Ecto neural progenitor cell (in vitro differentiated cells): ENCODE data around the gene PPP1R13B.
A peak's percentile ranks its signal among the peaks of the same experiment; 100 is the strongest.

Experiments
- DNase-seq: peaks from one replicate; pipeline ENCODE4 v3.0.0-alpha.2; 2018; ENCODE audit warnings: low spot score

PPP1R13B gene

DNA sequence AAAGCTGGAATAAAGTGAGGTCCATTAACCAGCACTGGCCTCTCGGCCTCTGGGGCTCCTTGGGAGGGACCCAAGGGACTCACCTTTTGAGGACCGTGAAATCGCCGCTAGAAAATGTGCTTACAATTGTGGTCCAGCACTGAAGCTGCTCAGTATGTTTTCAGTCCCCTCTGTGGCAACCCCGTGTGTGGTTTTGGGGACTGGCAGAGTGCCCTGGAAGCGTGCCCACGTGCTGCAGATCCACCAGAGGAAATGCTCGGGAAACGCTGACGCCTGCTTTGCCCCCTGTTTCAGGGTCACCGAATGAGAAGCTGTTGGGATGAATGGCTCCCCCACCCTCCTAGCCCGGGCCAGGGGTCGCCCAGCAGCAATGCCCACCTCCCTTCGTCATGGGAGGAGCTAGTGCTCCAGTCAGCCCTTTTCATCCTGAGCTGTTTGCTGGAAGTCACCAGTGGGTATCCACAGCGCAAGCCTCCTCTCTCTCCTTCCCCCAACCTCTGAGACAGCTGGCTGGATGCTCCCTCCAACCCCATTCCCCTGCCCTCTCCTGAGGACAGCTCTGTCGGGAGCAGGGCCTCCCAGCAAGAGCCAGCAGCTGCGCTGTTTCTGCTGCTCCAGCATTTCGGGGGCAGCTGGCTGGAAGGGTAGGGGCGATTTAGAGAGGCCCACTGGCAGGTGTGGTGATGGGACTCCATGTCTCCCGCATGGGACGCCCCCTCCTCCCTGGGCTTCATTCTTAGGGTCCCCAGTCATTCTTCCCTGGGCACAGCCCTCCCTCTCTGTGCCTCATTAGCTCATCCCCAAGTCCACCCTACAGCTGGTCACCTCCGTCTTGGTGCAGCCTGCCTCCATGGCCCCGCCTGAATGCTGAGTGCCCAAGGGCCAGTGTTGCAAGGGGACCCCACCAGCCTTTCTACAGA, 33.2 kb upstream of the PPP1R13B start:
- no peak for DNase-seq

DNA sequence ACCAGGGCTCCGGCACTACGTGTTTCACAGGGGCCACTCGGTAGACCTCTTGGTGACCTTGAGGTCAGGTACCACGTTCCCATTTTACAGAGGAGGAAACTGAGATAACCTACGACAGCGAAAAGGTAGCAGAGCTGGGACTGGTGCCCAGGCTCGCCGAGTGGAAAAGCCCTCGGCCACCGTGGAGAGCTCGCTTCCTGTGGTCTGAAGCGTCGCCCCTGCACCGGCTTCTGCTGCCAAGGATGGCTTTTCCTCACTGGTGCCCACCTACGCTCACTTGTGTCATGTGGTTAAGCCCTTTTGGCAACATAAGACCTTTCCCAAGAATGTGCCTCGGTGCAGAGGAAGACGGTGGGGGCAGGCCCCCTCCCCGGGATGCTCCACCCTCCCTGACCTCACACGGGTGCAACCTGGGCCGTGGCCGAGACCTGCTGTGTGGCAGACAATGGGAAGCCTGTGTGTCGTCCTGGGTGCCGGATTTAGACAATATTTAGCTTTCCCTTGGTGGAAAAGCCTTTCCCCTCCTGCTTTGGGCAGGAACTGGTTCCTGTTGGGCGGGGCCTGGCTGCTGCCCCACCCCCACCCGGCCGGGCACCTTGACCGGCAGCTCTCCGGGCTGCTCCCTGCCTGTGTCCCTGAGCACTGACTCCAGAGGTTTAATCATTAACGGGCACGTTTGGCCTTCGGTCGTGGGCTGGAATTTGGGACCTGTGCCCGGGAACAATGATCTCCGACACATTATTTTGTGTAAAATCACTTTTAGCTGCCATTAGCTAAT, 32.4 kb upstream of the PPP1R13B start:
- DNase-seq, result no peak

DNA sequence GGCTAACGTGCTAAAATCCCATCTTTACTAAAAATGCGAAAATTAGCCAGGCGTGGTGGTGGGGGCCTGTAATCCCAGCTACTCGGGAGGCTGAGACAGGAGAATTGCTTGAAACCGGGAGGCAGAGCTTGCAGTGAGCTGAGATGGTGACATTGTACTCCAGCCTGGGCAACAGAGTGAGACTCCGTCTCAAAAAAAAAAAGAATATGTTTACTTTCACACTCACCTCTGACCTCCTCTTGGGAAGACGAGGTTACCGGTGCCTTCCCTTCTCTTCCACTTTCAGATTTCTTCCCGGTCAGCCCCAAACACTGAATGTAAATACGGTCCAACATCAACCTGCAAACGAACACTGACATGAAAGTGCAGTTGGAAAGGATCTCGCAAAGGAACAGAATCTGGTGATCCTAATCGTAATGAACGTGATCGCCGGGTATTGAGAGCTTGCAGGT, 31.8 kb upstream of the PPP1R13B start:
- DNase-seq, result no peak

DNA sequence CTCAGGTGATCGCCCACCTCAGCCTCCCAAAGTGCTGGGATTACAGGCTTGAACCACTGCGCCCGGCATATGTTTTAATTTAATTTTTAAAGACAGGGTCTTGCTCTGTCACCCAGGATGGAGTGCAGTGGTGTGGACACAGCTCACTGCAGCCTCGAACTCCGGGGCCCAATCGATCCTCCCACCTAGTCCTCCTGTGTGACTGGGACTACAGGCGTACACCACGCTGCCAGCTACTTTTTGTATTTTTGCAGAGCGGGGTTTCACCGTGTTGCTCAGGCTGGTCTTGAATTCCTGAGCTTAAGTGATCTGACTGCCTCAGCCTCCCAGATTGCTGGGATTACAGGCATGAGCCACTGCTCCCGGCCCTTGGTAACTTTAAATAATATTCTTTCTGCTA, 30.8 kb upstream of the PPP1R13B start:
- no peak for DNase-seq

DNA sequence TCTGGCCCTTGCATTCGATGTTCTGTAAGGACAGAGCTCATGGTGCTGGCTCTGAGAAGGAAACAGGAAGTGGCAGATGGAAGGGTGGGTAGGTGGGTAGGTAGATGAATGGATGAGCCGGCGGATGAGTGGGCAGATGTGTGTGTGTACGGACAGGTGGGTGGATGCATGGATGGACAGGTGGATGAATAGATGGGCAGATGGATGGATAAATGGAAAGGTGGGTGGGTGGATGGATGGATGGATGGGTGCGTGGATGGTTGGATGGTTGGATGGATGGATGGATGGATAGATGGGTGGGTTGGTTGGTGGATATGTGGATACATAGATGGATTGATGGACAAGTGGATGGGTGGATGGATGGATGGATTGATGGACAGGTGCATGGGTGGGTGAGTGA, 27.6 kb upstream of the PPP1R13B start:
- DNase-seq, result no peak

DNA sequence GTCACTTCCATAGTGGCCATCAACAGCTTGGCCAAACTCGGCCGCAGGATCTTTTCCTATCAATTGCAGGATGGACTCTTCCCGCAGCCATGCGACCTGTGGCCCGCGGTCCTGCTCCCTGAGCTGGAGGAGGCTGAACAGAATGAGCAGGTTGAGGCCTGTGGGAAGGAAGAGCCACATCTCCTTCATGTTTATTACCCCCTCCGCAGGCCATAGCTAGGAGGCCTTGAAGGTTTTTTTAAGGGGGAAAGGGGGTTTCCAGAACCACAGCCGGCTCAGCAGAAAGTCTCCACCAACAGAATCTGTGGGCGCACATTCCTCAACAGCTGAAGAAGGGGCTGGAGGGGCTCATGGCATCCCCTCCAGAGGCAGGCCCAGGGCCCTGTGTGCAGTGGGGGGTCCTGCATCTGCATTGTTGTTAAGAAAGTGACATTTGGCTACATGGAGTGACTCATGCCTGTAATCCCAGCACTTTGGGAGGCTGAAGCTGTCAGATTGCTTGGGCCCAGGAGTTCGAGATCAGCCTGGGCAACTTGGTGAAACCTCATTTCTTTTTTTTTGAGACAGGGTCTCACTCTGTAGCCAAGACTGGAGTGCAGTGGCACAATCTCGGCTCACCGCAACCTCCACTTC, 25.2 kb upstream of the PPP1R13B start:
- peak; percentile 46 for DNase-seq

DNA sequence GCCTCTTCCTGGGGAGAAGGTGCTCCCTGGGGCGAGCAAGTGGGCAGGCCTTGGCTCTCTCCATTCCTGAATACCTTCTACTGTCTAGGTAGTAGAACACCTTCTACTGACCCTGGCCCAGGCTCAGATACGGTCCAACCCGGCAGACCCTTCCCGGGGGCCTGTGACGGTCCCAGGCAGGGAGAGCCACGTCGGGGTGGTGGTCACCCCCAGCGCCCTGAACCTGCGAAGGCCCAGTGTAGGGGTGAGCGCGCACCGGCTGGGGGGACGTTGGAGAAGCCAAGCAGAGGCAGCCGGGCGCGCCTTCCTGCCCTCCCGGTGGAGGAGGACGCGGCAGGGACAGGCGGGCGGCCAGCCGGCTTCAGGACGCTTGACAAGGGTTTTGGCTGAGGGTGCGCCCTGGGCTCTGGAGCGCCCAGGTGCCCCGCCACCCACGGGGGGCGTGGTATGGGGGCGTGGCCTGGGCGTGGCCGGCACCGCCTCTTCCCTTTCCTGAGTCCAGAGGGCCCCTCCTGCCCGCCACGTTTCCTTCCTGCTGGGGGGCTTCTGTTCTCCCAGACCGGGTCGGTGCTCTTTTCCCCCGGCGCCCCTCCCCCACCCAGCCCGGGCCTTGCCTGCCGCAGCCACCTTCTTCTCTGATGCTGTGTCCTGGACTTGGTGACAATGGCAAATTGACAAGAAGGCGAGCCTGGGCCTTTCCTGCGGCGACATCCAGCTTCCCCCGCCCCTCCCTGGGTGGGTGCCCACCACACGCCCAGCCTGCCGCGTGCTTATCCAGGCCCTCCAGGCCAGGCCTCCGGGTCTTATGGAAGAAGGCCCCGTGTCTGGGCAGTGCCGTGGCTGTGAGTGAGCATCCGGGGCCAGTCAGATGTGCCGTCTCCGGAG, 24.5 kb upstream of the PPP1R13B start:
- peak; percentile 73 for DNase-seq

DNA sequence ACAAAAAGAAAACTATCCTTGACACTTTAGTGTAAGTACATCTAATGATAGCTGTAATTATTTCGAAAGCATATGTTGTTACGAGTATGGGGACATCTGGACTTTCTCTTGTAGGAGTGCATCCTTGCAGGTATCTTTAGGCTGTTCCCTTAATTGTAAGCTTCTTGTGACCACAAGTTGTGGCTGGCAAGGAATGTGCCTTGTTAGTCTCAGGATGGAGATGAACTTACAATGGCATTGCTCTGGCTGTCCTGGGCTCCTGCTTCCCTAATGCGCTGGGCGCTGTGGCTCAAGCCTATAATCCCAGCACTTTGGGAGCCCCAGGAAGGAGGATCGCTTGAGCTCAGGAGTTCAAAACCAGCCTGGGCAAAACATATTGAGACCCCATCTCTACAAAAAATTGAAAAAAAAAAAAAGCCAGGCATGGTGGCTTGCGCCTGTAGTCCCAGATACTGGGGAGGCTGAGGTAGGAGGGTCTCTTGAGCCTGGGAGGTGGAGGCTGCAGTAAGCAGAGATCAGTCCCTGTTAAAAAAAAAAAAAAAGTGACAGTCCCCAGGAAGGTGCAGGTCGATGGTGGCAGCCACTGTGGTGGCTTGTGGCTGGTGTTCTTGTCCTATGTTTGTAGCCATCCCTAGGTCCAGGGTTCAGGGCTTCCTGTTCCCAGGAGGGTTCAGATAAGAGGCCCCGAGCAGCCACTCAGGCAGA, 23.7 kb upstream of the PPP1R13B start:
- no peak for DNase-seq

DNA sequence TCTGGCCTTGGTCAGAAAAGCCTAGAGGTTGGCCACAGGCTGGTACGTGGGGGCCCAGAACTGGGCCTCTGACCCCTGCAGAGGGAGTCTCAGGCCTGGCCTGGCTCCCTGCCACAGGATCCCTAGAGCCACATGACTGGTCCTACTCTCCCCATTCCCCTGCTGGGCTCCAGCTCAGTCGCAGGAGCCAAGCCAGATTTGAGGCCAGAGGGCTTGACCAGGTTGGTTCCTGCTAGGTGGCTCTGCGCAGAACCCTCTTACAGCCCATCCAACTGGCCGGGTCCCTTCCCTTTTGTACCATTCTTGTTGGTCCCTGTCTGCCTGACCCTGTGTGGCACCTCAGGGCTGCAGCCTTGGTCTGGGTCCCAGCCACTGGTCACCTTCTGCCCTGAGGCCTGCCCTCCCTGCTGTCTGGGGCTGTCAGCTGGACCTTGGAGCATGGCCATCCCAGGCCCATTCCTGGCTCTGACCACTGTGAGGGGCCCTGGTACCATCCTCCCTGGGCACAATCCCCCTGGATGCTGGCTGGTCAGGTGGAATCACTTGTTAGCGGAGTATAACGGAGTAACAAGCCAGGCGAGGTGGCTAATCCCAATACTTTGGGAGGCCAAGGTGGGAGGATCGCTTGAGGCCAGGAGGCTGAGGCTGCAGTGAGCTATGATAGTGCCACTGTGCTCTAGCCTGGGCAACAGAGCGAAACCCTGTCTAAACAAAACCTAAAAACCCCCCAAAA, 22.9 kb upstream of the PPP1R13B start:
- DNase-seq, result no peak

DNA sequence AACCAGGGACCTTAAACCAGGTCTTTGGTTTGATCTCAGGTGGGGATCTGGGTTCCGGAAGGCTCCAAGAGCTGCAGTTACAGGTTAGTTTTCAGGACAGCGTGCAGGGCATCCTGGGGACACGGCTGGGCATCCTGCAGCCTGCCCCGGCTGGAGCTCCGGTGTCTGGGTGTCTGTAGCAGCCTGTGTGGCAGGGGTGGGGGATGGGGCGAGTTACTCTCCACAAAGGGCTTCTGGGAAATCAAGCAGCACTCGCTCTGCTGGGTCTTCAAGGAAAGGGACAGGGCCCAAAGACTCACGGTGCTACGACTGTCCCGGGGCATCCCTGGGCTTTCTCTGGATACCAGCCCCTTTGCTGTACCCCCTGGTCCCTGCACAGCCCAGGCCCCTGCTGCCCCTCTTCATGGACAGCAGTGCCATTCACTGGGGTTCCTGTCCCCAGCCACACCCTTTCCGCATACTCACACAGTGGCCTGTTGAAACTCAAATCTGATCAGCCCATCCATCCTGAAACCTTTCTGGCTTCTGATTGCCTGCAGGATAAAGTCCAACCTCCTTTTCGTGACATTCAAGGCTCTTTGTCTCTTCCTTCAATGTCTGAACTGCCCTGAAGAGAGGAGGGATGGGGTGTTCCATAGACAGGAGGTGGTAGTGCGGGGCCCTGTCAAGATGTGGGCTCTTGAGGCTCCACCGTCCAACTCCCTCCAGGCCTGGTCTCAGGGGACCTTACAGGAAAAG, 22.2 kb upstream of the PPP1R13B start:
- DNase-seq, result peak; percentile 46

DNA sequence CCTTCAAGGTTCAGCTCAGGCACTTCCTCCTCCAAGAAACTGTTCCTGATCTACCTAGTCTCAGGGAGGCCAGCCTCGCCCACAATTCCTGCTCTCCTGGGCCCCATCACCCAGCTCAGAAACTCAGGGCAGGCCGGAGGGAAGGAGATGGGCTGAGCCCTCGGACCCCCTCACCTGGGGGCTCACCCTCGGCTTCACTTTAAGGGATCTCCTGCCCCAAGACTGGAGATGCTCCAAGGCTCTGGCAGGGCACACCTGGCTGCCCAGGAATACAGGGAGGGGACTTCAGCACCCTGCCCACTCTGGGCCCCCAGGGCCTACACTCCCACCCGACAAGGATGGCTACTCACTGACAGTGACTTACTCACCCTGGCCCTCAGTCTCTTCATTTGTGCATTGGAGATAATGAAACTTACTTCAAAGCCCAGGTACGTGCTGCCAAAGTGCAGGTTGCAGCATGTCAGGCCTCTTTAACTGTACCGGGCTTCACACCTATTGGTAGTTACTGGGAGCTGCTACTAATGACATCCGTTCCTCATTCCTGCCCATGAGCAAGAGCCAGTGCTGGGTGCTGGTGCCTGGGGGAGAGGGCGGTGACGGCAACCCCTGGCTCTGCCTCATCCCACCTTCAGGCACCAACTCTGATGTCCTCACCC, 21.0 kb upstream of the PPP1R13B start:
- DNase-seq, result no peak

DNA sequence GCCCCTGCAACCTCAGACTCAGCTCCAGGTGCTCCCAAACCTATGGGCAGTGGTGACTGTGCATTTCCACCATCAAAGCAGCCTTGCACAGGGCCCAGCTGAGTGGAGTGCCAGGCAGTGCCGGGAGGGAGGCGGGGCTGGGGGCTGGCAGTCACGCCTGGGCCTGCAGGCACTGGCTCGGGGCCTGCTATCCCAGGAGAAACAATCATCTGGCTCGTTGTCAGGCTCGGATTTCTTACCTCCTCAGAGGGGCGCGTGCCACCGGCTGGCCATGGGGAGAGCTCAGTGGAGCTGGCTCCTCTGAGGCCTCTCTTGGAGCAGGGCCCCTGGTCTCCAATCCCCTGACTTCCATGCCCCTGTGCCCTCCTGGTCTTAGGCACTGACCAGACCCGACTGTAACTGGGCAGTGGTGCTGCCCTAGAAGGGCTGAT, 20.2 kb upstream of the PPP1R13B start:
- no peak for DNase-seq

DNA sequence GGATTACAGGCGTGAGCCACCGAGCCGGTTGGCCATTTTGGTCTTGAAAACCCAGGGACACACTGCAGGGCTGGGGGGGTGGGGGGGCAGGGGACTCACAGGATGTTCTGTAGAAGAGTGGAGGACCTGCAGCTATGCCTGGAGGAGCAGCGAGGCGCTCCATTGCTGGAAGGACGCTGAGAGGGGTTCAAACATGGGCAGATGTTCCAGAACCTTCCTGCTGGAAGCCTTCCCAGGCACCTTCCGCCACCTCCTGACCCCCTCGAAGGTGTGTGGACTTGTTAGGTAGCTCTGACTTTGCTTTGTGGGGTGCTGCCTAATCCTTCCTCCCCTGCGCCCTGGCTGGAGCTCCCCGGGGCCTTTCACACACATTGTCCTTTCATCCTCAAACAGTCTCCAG, 19.6 kb upstream of the PPP1R13B start:
- DNase-seq, result no peak

DNA sequence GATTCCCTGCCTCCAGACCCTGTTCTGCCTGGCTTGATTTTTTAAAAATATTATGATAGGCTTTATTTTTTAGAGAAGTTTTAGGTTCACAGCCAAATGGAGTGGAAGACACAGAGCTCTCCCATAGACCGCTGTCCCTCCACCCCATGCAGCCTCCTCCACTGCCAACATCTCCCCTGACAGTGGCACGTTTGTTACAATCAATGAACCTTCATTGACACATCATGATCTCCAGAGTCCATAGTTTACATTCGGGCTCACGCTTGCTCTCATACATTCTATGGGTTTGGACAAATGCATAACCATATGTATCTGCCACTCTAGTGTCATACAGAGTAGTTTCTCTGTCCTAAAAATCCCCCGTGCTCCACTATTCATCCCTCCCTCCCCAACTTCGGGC, 15.9 kb upstream of the PPP1R13B start:
- no peak for DNase-seq

DNA sequence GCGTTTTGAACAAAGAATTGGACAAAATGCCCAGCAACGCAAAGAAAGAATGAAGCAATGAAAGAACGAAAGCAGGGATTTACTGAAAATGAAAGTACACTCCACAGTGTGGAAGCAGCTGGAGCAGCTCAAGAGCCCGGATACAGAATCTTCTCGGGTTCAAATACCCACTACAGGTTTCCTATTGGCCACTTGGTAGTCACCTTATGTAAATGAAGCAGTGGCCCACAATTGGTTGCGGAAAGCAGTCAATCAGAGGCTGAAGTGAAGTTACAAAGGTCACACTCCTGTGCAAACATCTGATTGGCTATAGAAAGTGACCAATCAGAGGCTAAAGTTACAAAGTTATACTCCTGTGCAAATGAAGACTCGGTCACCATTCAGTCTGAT, 15.0 kb upstream of the PPP1R13B start:
- no peak for DNase-seq

DNA sequence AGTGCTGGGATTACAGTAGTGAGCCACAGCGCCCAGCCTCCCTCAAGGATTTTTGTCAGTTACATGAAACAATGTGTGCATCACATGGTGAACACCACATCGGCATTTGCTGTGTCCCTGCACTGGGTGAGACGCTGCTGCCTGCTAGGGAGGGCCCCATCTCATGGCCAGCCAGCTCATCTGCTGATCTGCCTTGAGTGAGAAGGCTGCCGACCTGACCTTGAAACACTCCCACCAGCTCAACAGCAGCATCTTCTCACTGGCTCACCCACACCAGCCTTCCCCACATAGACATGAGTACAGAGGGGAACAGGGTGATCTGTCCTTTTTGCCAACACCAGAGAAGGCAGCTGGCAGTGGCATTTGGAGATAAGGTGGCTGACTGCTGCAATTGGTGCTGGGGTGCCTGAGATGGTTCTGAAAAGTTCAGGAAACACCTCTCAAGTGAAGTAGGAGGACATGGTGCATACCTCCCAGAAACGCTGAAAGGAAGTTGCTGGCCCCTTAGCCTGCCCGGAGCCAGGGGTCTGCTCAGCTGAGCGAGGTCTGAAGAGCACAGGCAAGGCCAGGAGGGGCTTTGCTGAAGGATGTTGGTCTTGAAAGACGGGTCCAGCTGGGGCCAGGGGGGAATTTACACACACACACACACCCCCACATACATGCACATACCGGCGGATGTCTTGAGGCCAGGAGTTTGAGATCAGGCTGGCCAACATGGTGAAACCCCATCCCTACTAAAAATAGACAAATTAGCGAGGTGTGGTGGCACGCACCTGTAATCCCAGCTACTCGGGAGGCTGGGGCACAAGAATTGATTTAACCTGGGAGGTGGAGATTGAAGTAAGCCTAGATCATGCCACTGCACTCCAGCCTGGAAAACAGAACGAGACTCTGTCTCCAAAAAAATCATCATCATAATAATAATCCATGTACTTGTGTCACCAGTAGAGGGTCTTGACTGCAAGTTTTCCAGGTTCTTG, 14.3 kb upstream of the PPP1R13B start:
- no peak for DNase-seq

DNA sequence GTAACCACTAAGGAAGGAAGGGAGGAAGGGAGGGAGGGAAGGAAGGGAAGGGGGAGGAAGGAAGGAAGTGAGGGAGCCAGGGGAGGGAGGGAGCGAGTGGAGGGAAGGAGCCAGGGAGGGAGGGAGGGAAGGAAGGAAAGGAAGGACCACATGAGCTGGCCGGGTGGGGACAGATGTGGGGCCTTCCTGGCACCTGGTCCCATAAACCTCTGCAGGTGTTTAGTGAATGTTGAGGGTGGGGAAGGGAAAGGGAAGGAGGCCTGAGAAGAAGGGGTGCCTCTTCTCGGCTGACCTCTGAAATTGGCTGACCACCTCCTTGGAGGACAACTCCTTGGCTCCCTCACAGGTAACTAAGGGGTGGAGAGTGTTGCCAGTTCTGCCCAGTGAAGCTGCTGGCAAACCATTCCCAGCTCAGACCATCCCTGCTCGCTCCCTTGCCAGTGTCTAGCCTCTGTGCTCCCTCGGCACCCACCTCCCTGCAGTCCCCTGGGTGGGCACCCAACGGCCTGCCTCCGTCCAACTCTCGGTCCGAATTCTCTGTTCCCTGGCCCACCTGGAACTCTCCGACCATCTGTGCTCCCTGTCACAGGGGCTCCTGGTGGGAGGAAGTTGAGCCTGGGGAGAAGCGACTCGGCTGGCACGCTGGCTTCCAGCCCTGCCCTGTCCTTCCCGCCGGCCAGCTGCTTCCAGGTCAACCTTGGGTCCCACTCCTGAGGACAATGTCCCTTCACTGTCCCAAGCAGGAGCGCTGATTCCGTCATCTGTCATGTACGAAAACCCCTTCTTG, 12.2 kb upstream of the PPP1R13B start:
- no peak for DNase-seq
